GM12878 (cell line): ENCODE results near the gene SLC7A10. TPM values are rescaled to one million over a fixed set of nuclear protein-coding genes. Genes with fewer than 3 reads are reported as not detected.
A peak's percentile ranks its signal among the peaks of the same experiment; 100 is the strongest.

Experiments
- ATAC-seq: fragments of 200-7000 bp; cut with Tn5 transposase; 3 replicates; pipeline ENCODE4 v1.9.1; 2020; ENCODE audit warnings: mild to moderate bottlenecking, moderate library complexity
- BruUV-seq: library from RNA; stranded (reverse); fragments of 400-500 nt; replicated peaks from 2 replicates; lab custom pipeline; 2021; lab: Mats Ljungman, UMichigan
- CTCF ChIA-PET: fragments of 300-600 bp; sonication (Branson Sonifier 250); formaldehyde crosslinking; extraction: SDS; loops from one replicate; lab custom pipeline; 2021; ENCODE audit warnings: inconsistent platforms; lab: Yijun Ruan, JAX
- POLR2A ChIA-PET: fragments of 350-600 bp; formaldehyde crosslinking; extraction: SDS; loops from one replicate; lab custom pipeline; 2021; ENCODE audit warnings: inconsistent platforms; lab: Charles Lee
- RAD21 ChIA-PET: fragments of 300-600 bp; sonication (Branson Sonifier 250); formaldehyde crosslinking; loops from one replicate; lab custom pipeline; 2023; ENCODE audit warnings: antibody characterized with exemption; ENCODE audit not compliant: unreplicated experiment; lab: Charles Lee
- SMC1A ChIA-PET: fragments of 300-600 bp; sonication (Branson Sonifier 250); formaldehyde crosslinking; loops from one replicate; lab custom pipeline; 2023; ENCODE audit not compliant: unreplicated experiment, uncharacterized antibody; lab: Charles Lee
- DNase-seq: peaks from one replicate; pipeline ENCODE4 v3.0.0-alpha.2; 2011; ENCODE audit warnings: low read depth, low spot score
- FAIRE-seq: peaks from 3 replicates; lab custom pipeline; 2011; peaks lifted over from hg19 to GRCh38; lab: Jason Lieb, UNC
- H2AFZ ChIP-seq: 2 replicates; pipeline ENCODE4 v1.6.0; 2011; ENCODE audit warnings: low read depth, low read length, control low read depth; ENCODE audit not compliant: control insufficient read depth
- H3K27ac ChIP-seq: 2 replicates; pipeline ENCODE4 v1.5.1; 2011; ENCODE audit warnings: control low read depth; ENCODE audit not compliant: control insufficient read depth, insufficient read depth
- H3K27me3 ChIP-seq, 2 experiments: replicated peaks in 1 of 2; 2 replicates each; pipeline versions ENCODE4 v1.6.0 to v1.6.1; 2011; ENCODE audit warnings: low read length in 1 of 2; ENCODE audit not compliant: control insufficient read depth in 2 of 2, insufficient read depth in 2 of 2
- H3K36me3 ChIP-seq, 2 experiments: 2 replicates each; pipeline ENCODE4 v1.5.1; 2011; ENCODE audit warnings: low read length in 1 of 2; ENCODE audit not compliant: control insufficient read depth in 2 of 2, insufficient read depth in 2 of 2
- H3K4me1 ChIP-seq: 2 replicates; pipeline ENCODE4 v1.6.1; 2011; ENCODE audit warnings: mild to moderate bottlenecking, low read length, moderate library complexity, mixed read lengths; ENCODE audit not compliant: control insufficient read depth, insufficient read depth
- H3K4me2 ChIP-seq: 2 replicates; pipeline ENCODE4 v1.6.0; 2011; ENCODE audit warnings: control low read depth; ENCODE audit not compliant: control insufficient read depth, insufficient read depth
- H3K4me3 ChIP-seq: fragments of 200-600 bp; sonication (generic); 2 replicates; pipeline ENCODE4 v1.5.1; 2016
- H3K79me2 ChIP-seq: 2 replicates; pipeline ENCODE4 v1.6.0; 2011; ENCODE audit warnings: low read length; ENCODE audit not compliant: control insufficient read depth, insufficient read depth
- H3K9ac ChIP-seq: 2 replicates; pipeline ENCODE4 v1.8.0; 2011; ENCODE audit warnings: low read length, control low read depth, mixed read lengths; ENCODE audit not compliant: control insufficient read depth, insufficient read depth
- H3K9me3 ChIP-seq: replicated peaks from 3 replicates; pipeline ENCODE4 v1.5.1; 2011; ENCODE audit warnings: mild to moderate bottlenecking, low read length; ENCODE audit not compliant: control insufficient read depth, insufficient read depth
- H4K20me1 ChIP-seq: 2 replicates; pipeline ENCODE4 v1.6.0; 2011; ENCODE audit not compliant: control insufficient read depth, insufficient read depth
- BHLHE40 ChIP-seq, 2 experiments: fragments of 450-650 bp in 1 of 2; IDR thresholded peaks; 2 replicates each; pipeline ENCODE4 v1.6.1; 2011 to 2017; ENCODE audit warnings: low read depth in 2 of 2, borderline replicate concordance in 1 of 2, improper control_type of control experiment in 1 of 2, low read length in 1 of 2, mild to moderate bottlenecking in 1 of 2
- CEBPZ ChIP-seq: fragments of 150-350 bp; IDR thresholded peaks from 2 replicates; pipeline ENCODE4 v1.6.1; 2016; ENCODE audit warnings: low read depth, low read length
- IKZF1 ChIP-seq: fragments of 450-650 bp; conservative IDR thresholded peaks from 2 replicates; pipeline ENCODE4 v1.6.1; 2017; ENCODE audit warnings: antibody characterized with exemption, mild to moderate bottlenecking
- IRF3 ChIP-seq: fragments of 450-650 bp; IDR thresholded peaks from 2 replicates; pipeline ENCODE4 v1.6.1; 2014; ENCODE audit warnings: mild to moderate bottlenecking
- SPI1 ChIP-seq: IDR thresholded peaks from 2 replicates; pipeline ENCODE4 v1.6.1; 2011; ENCODE audit warnings: low read depth, mild to moderate bottlenecking, low read length, moderate library complexity, borderline replicate concordance; ENCODE audit not compliant: insufficient read depth
- SREBF2 ChIP-seq: IDR thresholded peaks from 2 replicates; pipeline ENCODE4 v1.6.1; 2012; ENCODE audit warnings: mild to moderate bottlenecking, low read length
- TBL1XR1 ChIP-seq: IDR thresholded peaks from 2 replicates; pipeline ENCODE4 v1.6.1; 2012; ENCODE audit warnings: low read depth, low read length, improper control_type of control experiment
- WGBS: methylation state at CpG from one replicate; pipeline ENCODE4 v1.1.6; 2016; ENCODE audit warnings: low lambda C conversion rate; ENCODE audit not compliant: insufficient replicate concordance, insufficient coverage; ENCODE audit errors: missing lambda C conversion rate; 5-methylcytosine and 5-hydroxymethylcytosine counted together
- in situ Hi-C: fragments of 300-500 bp; cut with MboI; formaldehyde crosslinking; loops from 9 replicates; pipeline ENCODE4 v1.14.3; 2018; ENCODE audit warnings: mixed read lengths
- intact Hi-C: fragments of 100-400 bp; cut with micrococcal nuclease; formaldehyde crosslinking; loops from one replicate; pipeline ENCODE4 v1.14.2; 2022; ENCODE audit not compliant: unreplicated experiment
- polyA plus RNA-seq, 11 experiments: library from polyadenylated mRNA; depleted of rRNA in 4 of 11; unstranded in 6 of 11; stranded (reverse) in 5 of 11; fragments of >200 nt; fragmentation: Nextera tagmentation in 4 of 11; fragmentation: Illumina TruSeq in 1 of 11; extraction: Ambion mirVana in 4 of 11; extraction: Trizol in 1 of 11; gene quantifications; 1 replicate in 1 of 11; 2 replicates in 10 of 11; pipeline versions ENCODE4 v1.2.1 to v1.2.3, GENCODE V29; 2011 to 2016; ENCODE audit warnings: inconsistent platforms in 2 of 11, missing spikeins in 2 of 11, low read depth in 1 of 11
- total RNA-seq, 4 experiments: library from RNA; depleted of rRNA in 3 of 4; stranded (reverse); fragments of >200 nt in 3 of 4; fragmentation: Illumina TruSeq in 1 of 4; extraction: Trizol in 1 of 4; gene quantifications; 2 replicates each; pipeline versions ENCODE4 v1.2.1 to v1.2.3, GENCODE V29; 2013 to 2021
- TF ChIP-seq, protein P1 (sequence below): IDR thresholded peaks from 2 replicates; pipeline ENCODE4 v1.6.1; 2012; ENCODE audit warnings: low read depth, low read length, improper control_type of control experiment
- TF ChIP-seq, protein P2 (sequence below): fragments of 450-650 bp; formaldehyde crosslinking; IDR thresholded peaks from 2 replicates; pipeline ENCODE4 v1.4.0; 2022; ENCODE audit warnings: mild to moderate bottlenecking, moderate library complexity

Gene SLC7A10
- total and polyA plus RNA-seq, 10 of the 15 experiments (the other 5 are each of a cell fraction or from before 2014, with no cell fraction given) = not detected

DNA sequence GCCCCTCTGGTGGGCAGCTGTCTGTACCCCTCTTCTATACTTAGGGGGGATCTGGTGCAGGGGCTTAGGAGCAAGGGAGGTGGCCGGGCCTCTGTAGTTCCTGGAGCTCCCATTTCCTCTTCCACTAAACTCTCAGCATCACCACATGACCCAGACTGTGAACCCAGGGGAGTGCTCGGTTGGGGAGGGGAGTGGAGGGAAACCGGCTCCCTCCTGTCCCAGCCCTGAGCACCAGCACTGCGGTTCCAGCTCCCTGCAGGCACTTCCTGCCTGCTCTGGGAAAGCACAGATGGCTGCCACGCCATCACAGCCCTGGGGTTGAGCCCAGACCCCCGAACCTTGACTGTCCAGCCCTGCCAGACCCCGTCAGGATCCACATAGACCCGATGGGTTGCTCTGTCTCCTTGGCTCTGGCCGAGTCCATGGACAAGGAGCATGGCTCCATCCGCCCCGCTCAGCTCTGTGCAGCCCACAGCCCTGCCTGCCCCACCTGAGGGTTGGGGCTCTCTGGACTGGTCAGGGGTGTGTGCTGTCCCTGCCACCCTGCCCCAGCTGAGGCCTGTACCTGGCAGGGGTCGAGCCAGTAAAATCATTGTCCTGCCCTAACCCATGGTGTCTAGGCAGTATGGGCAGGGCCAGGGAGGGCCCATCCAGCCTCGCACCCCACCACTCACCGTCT is 36.0 kb upstream of the SLC7A10 start (continued):
- no peak for TF ChIP-seq IRF3
- TF ChIP-seq SREBF2 = no peak
- TF ChIP-seq, protein P1, sequence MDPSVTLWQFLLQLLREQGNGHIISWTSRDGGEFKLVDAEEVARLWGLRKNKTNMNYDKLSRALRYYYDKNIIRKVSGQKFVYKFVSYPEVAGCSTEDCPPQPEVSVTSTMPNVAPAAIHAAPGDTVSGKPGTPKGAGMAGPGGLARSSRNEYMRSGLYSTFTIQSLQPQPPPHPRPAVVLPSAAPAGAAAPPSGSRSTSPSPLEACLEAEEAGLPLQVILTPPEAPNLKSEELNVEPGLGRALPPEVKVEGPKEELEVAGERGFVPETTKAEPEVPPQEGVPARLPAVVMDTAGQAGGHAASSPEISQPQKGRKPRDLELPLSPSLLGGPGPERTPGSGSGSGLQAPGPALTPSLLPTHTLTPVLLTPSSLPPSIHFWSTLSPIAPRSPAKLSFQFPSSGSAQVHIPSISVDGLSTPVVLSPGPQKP = no peak
- no peak for TF ChIP-seq BHLHE40 (IDR thresholded peaks at IDR 0.05; ENCODE audit: borderline replicate concordance in 1 of 2, low read depth in 2 of 2, low read length in 1 of 2)

DNA sequence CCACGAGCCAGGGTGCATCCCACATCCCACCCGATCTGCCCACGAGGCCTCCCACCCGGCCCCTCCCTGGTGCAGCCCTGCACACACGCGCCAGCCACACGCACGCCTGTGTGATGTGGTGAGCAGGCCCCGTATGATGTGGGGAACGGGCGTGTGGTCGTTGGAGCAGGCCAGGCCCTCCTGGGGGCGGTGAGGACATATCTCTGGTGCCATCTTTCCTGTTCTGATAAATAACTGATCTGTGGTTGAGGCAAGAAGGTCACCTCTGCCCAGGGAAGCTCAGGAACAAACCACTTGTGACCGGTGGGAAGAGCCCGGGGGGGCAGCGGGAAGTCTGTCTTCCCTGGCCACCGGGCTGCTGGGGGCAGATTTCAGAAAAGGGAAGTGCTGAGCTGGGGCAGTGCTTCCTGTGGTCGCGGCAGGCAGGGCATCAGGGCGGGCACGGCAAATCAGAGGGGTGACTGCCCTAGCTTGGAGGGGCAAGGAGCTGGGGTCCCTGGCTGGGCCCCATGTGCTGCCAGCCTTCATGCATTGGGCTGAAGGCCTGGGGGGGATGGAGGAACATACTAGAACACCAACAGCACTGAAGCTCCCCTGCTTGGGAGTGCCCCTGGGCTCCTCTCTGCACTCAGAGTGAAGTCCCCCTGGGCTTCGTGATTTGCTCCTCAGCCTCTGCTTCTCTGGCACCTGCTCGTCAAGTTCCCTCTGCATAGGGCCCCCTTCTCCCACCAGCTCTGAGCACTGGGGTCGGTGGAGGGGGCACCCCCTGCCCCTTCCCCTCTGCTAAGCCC is 35.2 kb upstream of the SLC7A10 start:
- TF ChIP-seq, protein P2, sequence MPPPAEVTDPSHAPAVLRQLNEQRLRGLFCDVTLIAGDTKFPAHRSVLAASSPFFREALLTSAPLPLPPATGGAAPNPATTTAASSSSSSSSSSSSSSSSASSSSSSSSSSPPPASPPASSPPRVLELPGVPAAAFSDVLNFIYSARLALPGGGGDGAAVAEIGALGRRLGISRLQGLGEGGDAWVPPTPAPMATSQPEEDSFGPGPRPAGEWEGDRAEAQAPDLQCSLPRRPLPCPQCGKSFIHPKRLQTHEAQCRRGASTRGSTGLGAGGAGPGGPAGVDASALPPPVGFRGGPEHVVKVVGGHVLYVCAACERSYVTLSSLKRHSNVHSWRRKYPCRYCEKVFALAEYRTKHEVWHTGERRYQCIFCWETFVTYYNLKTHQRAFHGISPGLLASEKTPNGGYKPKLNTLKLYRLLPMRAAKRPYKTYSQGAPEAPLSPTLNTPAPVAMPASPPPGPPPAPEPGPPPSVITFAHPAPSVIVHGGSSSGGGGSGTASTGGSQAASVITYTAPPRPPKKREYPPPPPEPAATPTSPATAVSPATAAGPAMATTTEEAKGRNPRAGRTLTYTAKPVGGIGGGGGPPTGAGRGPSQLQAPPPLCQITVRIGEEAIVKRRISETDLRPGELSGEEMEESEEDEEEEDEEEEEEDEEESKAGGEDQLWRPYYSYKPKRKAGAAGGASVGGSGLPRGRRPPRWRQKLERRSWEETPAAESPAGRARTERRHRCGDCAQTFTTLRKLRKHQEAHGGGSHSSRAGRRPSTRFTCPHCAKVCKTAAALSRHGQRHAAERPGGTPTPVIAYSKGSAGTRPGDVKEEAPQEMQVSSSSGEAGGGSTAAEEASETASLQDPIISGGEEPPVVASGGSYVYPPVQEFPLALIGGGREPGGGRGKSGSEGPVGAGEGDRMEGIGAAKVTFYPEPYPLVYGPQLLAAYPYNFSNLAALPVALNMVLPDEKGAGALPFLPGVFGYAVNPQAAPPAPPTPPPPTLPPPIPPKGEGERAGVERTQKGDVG = no peak
- TF ChIP-seq IKZF1 = 0 out of 2 replicates have a peak, but pooled peaks have one; percentile 31
- peak; percentile 81 for TF ChIP-seq SPI1
- TF ChIP-seq CEBPZ = no peak
- no peak for TF ChIP-seq TBL1XR1
- peak in 1 of 2 experiments; percentile 30; a peak in 1 of 4 replicates for TF ChIP-seq BHLHE40 (IDR thresholded peaks at IDR 0.05; ENCODE audit: borderline replicate concordance in 1 of 2, low read depth in 2 of 2, low read length in 1 of 2)
- TF ChIP-seq, all 136 proteins: peak for 3
- Histone ChIP-seq H3K27me3 (no peaks in the 10 kb centered on the region; a peak in 1 of 4 replicates), H3K27ac (no peak overlapping the region), H3K79me2 (no peaks in the 10 kb centered on the region), H3K9ac (no peak overlapping the region), H3K4me3 (no peak overlapping the region), H2AFZ (0 out of 2 replicates have a peak overlapping the region, but pooled peaks have one; percentile 34), H3K4me1 (peaks cover 3% of the 10 kb centered on the region), H3K4me2 (0 out of 2 replicates have a peak overlapping the region, but pooled peaks have one; percentile 17), H4K20me1 (no peaks in the 10 kb centered on the region), H3K36me3 (no peaks in the 10 kb centered on the region), H3K9me3 (no peaks in the 10 kb centered on the region)
- ChIA-PET RAD21 (no interaction called here), SMC1A (no interaction called here), POLR2A (no interaction called here), CTCF (interaction anchor here (1.0 kb wide), 1 partner anchor 25 kb away, joined by 3 read pairs; no protein-coding TSS in a partner anchor)
- intact Hi-C loops (no loop called here), in situ Hi-C loops (no loop called here)
- FAIRE-seq = no peak
- peak; percentile 75 for ATAC-seq
- 6% methylated on average over 20 of the region's 24 CpGs for WGBS
- no TSS peak for BruUV-seq
- no peak for DNase-seq
